Vagina (tissue), 2 donors: ENCODE results near the gene SCNN1B. TPM values are rescaled to one million over a fixed set of nuclear protein-coding genes. Genes with fewer than 3 reads are reported as not detected.

Source experiments
- DNase-seq, 2 donors: peaks; one replicate each; pipeline ENCODE4 v3.0.0-alpha.2; 2017; ENCODE audit errors: extremely low spot score in 2 of 2
- H3K27ac ChIP-seq: fragments of 200-600 bp; sonication (generic); one replicate; pipeline ENCODE4 v1.5.1; 2019
- H3K27me3 ChIP-seq: fragments of 200-600 bp; sonication (generic); one replicate; pipeline ENCODE4 v1.5.1; 2019
- H3K36me3 ChIP-seq, 2 donors: fragments of 200-600 bp; sonication (generic); one replicate each; pipeline ENCODE4 v1.5.1; 2017 to 2019
- H3K4me1 ChIP-seq: fragments of 200-600 bp; sonication (generic); one replicate; pipeline ENCODE4 v1.5.1; 2019
- H3K4me3 ChIP-seq, 2 donors: fragments of 200-600 bp; sonication (generic); 1 replicate in 1 of 2; 2 replicates in 1 of 2; pipeline ENCODE4 v1.5.1; 2016 to 2019
- H3K9me3 ChIP-seq: fragments of 200-600 bp; sonication (generic); one replicate; pipeline ENCODE4 v1.5.1; 2019
- CTCF ChIP-seq, 3 experiments: fragments of 450-650 bp in 2 of 3; fragments of 200-600 bp in 1 of 3; sonication (generic) in 1 of 3; IDR thresholded peaks; one replicate each; pipeline ENCODE4 v1.5.1; 2017 to 2019; ENCODE audit warnings: antibody characterized with exemption in 3 of 3, mild to moderate bottlenecking in 2 of 3, moderate library complexity in 2 of 3
- POLR2A ChIP-seq, 2 donors: fragments of 450-650 bp; IDR thresholded peaks; one replicate each; pipeline ENCODE4 v1.6.1; 2017; ENCODE audit warnings: antibody characterized with exemption in 2 of 2, mild to moderate bottlenecking in 2 of 2, moderate library complexity in 2 of 2
- POLR2AphosphoS5 ChIP-seq, 2 donors: sonication (generic); formaldehyde crosslinking; IDR thresholded peaks; one replicate each; pipeline ENCODE4 v1.9.0; 2017; ENCODE audit warnings: antibody characterized with exemption in 2 of 2, mild to moderate bottlenecking in 2 of 2, low read depth in 1 of 2; ENCODE audit not compliant: insufficient read depth in 1 of 2
- intact Hi-C: fragments of 100-400 bp; cut with DNase I; formaldehyde crosslinking; loops from one replicate; pipeline ENCODE4 v1.15.1; 2023
- total RNA-seq: library from RNA; depleted of rRNA; stranded (reverse); fragments of >200 nt; gene quantifications from one replicate; pipeline ENCODE4 v1.2.3, GENCODE V29; 2016

SCNN1B gene
- total RNA-seq, 1 donor from 2014 or later = 76.9 TPM

DNA sequence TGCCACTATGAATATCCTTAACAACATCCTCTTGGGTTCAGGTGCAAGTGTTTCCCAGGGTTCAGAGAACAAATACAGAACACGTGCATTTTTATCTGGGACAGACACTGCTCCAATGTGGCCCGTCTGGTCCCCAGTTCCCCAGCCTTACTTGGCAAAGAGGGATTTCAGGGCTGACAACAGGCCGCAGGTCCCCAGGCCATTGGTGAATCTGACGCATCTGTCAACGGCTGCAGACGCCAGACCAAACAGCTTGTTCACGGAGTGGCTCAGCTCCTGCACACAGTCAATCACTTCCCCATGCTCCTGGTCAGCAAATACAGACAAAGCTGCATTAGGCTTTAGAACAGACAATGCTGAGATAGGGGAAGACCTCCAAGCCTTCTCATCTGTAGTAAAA lies 114.7 kb downstream of the SCNN1B start:
- intact Hi-C loops = no loop called here
- no peak overlapping the region for H3K4me3 ChIP-seq
- no peaks in the 10 kb centered on the region for H3K4me1 ChIP-seq
- H3K9me3 ChIP-seq = no peaks in the 10 kb centered on the region
- TF ChIP-seq POLR2A (IDR thresholded peaks at IDR 0.05) (no peak), POLR2AphosphoS5 (IDR thresholded peaks at IDR 0.05; ENCODE audit: insufficient read depth in 1 of 2, low read depth in 1 of 2) (no peak), CTCF (IDR thresholded peaks at IDR 0.05) (no peak)
- no peak overlapping the region for H3K27ac ChIP-seq
- H3K27me3 ChIP-seq = no peaks in the 10 kb centered on the region
- peaks cover 0 to 64% of the 10 kb centered on the region in 2 donors for H3K36me3 ChIP-seq
- no peak for DNase-seq

DNA sequence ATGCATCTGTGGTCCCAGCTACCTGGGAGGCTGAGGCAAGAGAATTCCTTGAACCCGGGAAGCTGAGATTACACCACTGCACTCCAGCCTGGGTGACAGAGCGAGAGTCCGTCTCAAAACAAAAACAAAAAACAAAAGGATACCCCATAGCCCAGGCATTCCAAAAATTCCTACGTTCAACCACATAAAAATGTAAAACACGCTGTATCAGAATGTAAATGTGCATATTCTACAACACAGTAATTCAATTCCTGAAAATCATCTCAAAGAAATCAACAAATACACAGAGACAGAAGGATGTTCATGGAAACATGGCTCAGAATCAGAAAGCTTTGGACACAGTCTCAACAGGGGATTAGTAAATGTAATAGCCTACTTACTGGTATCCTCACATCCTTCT lies 117.9 kb downstream of the SCNN1B start:
- no peak for DNase-seq
- intact Hi-C loops = no loop called here
- H3K4me3 ChIP-seq = no peak overlapping the region
- no peaks in the 10 kb centered on the region for H3K9me3 ChIP-seq
- H3K4me1 ChIP-seq = peaks cover 21% of the 10 kb centered on the region
- H3K27me3 ChIP-seq = no peaks in the 10 kb centered on the region
- TF ChIP-seq POLR2AphosphoS5 (IDR thresholded peaks at IDR 0.05; ENCODE audit: insufficient read depth in 1 of 2, low read depth in 1 of 2) = no peak
- no peak for TF ChIP-seq POLR2A (IDR thresholded peaks at IDR 0.05)
- no peak for TF ChIP-seq CTCF (IDR thresholded peaks at IDR 0.05)
- H3K27ac ChIP-seq = no peak overlapping the region
- H3K36me3 ChIP-seq = peaks cover 0 to 32% of the 10 kb centered on the region in 2 donors

GRCh38 chr16:23423496-23424049 lies 121.5 kb downstream of the SCNN1B start:
- peaks cover 27% of the 10 kb centered on the region for H3K4me1 ChIP-seq
- TF ChIP-seq POLR2AphosphoS5 (IDR thresholded peaks at IDR 0.05; ENCODE audit: insufficient read depth in 1 of 2, low read depth in 1 of 2) = peak; percentile 51 to 99
- TF ChIP-seq CTCF (IDR thresholded peaks at IDR 0.05) = no peak
- no peak for TF ChIP-seq POLR2A (IDR thresholded peaks at IDR 0.05)
- no peaks in the 10 kb centered on the region for H3K9me3 ChIP-seq
- peak in 1 of 2 donors; percentile 96 for DNase-seq
- intact Hi-C loops = no loop called here
- H3K27me3 ChIP-seq = no peaks in the 10 kb centered on the region
- H3K4me3 ChIP-seq = no peak overlapping the region
- peaks cover 0 to 6% of the 10 kb centered on the region in 2 donors for H3K36me3 ChIP-seq
- peak overlapping the region; percentile 97 for H3K27ac ChIP-seq

DNA sequence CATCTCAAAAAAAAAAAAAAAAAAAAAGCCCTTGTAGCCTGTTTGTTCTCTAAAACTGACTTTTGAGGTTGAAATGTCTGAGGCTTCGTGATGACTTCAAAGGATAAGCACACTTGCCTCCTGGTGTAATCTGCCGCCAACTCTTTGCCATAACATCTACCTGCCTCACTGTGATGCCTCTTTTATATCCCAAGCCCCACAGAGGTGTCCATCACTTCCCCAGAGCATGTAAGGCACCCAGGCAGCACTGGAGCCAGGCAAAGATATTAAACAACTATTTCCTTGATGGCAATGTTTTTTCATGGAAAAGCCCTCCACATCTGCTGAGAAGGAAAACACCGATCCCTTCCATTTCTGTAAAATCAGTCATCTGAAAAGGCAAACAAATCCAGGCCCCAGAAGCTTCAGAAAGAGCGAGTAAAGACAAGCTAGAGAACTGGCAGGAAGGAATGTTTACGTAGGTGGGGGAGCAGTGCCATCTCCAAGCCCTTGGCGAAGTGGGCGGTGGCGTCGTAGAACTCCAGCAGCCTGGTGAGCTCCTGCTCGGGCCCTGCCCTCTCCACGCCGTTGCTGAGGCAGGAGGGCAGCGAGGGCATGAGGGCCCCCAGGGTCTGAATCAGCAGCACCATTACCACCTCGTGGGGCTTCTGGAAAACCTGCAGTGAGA lies 122.3 kb downstream of the SCNN1B start:
- H3K27me3 ChIP-seq = no peaks in the 10 kb centered on the region
- H3K27ac ChIP-seq = peak overlapping the region; percentile 97
- no peak for DNase-seq
- H3K4me3 ChIP-seq = no peak overlapping the region
- H3K36me3 ChIP-seq = peaks cover 0 to 5% of the 10 kb centered on the region in 2 donors
- H3K9me3 ChIP-seq = no peaks in the 10 kb centered on the region
- intact Hi-C loops = no loop called here
- TF ChIP-seq POLR2AphosphoS5 (IDR thresholded peaks at IDR 0.05; ENCODE audit: insufficient read depth in 1 of 2, low read depth in 1 of 2) (peak; percentile 10 to 60), POLR2A (IDR thresholded peaks at IDR 0.05) (no peak), CTCF (IDR thresholded peaks at IDR 0.05) (no peak)
- peaks cover 27% of the 10 kb centered on the region for H3K4me1 ChIP-seq

DNA sequence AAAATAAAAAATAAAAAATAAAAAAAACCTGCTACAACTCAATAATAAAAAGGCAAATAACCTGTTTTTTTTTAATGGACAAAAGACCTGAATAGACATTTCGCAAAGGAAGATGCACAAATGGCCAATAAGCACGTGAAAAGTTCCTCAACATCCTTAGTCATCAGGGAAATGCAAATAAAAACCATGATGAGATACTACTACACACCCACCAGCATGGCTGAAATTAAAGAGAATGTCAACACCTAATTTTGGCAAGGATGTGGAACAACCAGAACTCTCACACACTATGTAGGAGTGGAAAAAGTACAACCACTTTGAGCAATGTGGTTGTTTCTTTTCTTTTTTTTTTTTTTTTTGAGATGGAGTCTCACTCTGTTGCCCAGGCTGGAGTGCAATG lies 126.2 kb downstream of the SCNN1B start:
- Histone ChIP-seq H3K4me1 (peaks cover 20% of the 10 kb centered on the region), H3K27me3 (no peaks in the 10 kb centered on the region), H3K9me3 (no peaks in the 10 kb centered on the region), H3K36me3 (peaks cover 0 to 28% of the 10 kb centered on the region in 2 donors), H3K27ac (no peak overlapping the region), H3K4me3 (no peak overlapping the region)
- intact Hi-C loops = no loop called here
- TF ChIP-seq POLR2A (IDR thresholded peaks at IDR 0.05) (no peak), CTCF (IDR thresholded peaks at IDR 0.05) (no peak), POLR2AphosphoS5 (IDR thresholded peaks at IDR 0.05; ENCODE audit: insufficient read depth in 1 of 2, low read depth in 1 of 2) (peak in 1 of 2 donors; percentile 69)
- DNase-seq = no peak
